Measurements from ENCODE around the gene MAP2K5. TPM values are rescaled to one million over a fixed set of nuclear protein-coding genes. Genes with fewer than 3 reads are reported as not detected.

Gene MAP2K5
- total and polyA plus RNA-seq, 9 of the 15 experiments (the other 6 are each of a cell fraction or from before 2014, with no cell fraction given) = 0.41 to 16.5 (median 7.5) TPM

GRCh38 chr15:67792250-67792942, 249.9 kb downstream of the MAP2K5 start:
- ChIA-PET POLR2A (interaction anchor here (1.0 to 3.3 kb wide), 2 partner anchors 10 to 13 kb away, joined by 4 to 7 read pairs; no protein-coding TSS in a partner anchor), CTCF (ENCODE audit: low intra/inter-chr PET ratio) (no interaction called here)
- Histone ChIP-seq H3K79me2 (ENCODE audit: control insufficient read depth, insufficient read depth, low read length) (no peaks in the 10 kb centered on the region), H3K9ac (ENCODE audit: insufficient read depth in 1 of 2, low read depth in 2 of 2, low read length in 2 of 2) (no peak overlapping the region), H3K27ac (ENCODE audit: extremely low read depth, low read depth, low read length) (no peak overlapping the region), H3K9me3 (replicated peaks; ENCODE audit: control insufficient read depth, insufficient read depth, low read depth, low read length) (no peaks in the 10 kb centered on the region), H3K4me2 (ENCODE audit: insufficient read depth, low read length) (no peak overlapping the region), H4K20me1 (replicated peaks; ENCODE audit: control insufficient read depth, insufficient read depth, low read length) (no peaks in the 10 kb centered on the region), H2AFZ (ENCODE audit: low read depth, low read length) (no peak overlapping the region), H3K36me3 (ENCODE audit: control insufficient read depth, insufficient read depth, low read length) (no peaks in the 10 kb centered on the region), H3K27me3 (ENCODE audit: control insufficient read depth in 2 of 2, insufficient read depth in 2 of 2, low read length in 2 of 2) (no peaks in the 10 kb centered on the region), H3K4me1 (replicated peaks in 1 of 2; ENCODE audit: control insufficient read depth in 2 of 2, insufficient read depth in 2 of 2, low read length in 2 of 2) (peaks cover 0 to 5% of the 10 kb centered on the region in 2 experiments; a peak in 2 of 5 replicates), H3K9me1 (ENCODE audit: control insufficient read depth, insufficient read depth, low read length) (no peaks in the 10 kb centered on the region), H3K4me3 (no peak overlapping the region)
- WGBS (ENCODE audit: insufficient coverage, low coverage, missing lambda C conversion rate) = 22% methylated on average over 8 of the region's 8 CpGs
- FAIRE-seq (no peak), ATAC-seq (no peak), DNase-seq (ENCODE audit: extremely low read depth in 1 of 4, low spot score in 3 of 4) (no peak)
- intact Hi-C loops (cut with micrococcal nuclease) = no loop called here
- in situ Hi-C loops (cut with MboI) = no loop called here
- BruUV-seq (replicated peaks) = no TSS peak
- TF ChIP-seq ZNF586 (CRISPR knock-in tag; conservative IDR thresholded peaks at IDR 0.05) (no peak), ZNF717 (CRISPR knock-in tag; IDR thresholded peaks at IDR 0.05) (no peak), ZNF174 (CRISPR knock-in tag; IDR thresholded peaks at IDR 0.05) (no peak), ATF3 (IDR thresholded peaks at IDR 0.05) (peak; percentile 58; the same call in 1 of the 2 replicates), ATF3 (CRISPR knock-in tag; conservative IDR thresholded peaks at IDR 0.05) (no peak), ZNF212 (CRISPR knock-in tag; IDR thresholded peaks at IDR 0.05) (no peak), DNMT1 (IDR thresholded peaks at IDR 0.05) (no peak), PBX2 (CRISPR knock-in tag; IDR thresholded peaks at IDR 0.05; ENCODE audit: low read depth) (no peak), PBX2 (tag; conservative IDR thresholded peaks at IDR 0.05; ENCODE audit: low read depth) (peak; percentile 60), TSHZ1 (CRISPR knock-in tag; IDR thresholded peaks at IDR 0.05) (no peak), KDM2B (CRISPR knock-in tag; IDR thresholded peaks at IDR 0.05) (no peak), SMC3 (conservative IDR thresholded peaks at IDR 0.05; ENCODE audit: insufficient read depth, low read depth, low read length) (no peak), MYBL2 (IDR thresholded peaks at IDR 0.05; ENCODE audit: low read depth) (no peak), MYBL2 (CRISPR knock-in tag; IDR thresholded peaks at IDR 0.05; ENCODE audit: borderline replicate concordance) (no peak)
- TF ChIP-seq, protein P1, sequence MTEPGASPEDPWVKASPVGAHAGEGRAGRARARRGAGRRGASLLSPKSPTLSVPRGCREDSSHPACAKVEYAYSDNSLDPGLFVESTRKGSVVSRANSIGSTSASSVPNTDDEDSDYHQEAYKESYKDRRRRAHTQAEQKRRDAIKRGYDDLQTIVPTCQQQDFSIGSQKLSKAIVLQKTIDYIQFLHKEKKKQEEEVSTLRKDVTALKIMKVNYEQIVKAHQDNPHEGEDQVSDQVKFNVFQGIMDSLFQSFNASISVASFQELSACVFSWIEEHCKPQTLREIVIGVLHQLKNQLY (CRISPR knock-in tag; conservative IDR thresholded peaks at IDR 0.05) = no peak
